ENCODE measurements around the gene CCM2.

Gene CCM2

DNA sequence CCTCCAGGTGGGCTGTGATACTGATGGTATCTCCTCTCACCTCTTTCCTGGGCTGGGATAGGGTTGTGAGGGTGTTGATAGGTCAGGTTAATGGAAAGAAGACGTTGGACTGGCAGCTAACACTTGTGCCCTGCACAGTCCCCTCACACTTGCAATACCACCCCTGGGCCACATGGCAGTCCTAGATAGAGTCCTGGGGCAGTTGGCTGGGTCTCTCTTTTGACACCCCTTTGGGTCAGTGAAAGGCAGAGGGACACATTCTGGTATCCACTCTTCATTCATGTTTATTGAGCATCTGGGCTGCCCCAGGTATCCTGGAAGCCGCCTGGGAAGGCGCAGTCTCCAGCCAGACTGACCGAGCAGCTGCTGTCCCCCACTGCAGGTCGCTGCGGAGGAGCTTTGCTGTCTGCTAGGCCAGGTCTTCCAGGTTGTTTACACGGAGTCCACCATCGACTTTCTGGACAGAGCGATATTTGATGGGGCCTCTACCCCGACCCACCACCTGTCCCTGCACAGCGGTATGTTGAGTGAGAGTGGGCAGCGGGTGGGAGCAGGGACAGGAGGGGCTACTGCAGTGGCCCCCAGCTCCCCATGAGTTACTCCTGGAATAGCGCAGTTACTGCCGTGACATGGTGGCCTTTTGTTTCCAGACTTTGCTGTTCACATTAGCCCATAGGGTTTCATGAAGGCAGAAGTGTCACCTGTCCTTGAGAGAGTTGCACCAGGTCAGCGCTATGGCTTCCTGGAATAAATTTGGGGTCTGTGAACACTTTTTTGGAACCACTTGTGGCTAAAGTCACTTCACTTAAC lies 69.6 kb downstream of the CCM2 start:
- no peak for FAIRE-seq

DNA sequence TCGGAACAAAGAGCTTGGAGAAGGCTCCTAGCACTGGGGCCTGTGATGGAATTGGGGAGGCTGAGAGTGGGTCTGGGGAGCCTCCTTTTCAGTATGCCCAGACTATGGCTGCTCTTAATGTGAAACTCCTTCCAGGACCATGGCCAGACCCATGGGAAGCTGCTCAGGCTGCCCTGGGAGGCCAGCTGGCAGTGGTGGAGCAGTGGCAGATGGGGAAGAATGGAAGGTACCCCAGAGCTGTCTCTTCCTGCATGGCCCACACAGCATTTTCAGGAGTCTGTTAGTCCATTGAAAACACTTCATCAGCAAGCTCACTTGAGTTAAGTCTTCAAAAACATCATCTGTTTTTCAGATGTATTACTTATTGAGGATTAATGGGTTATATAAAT lies 70.2 kb downstream of the CCM2 start:
- FAIRE-seq, result no peak

DNA sequence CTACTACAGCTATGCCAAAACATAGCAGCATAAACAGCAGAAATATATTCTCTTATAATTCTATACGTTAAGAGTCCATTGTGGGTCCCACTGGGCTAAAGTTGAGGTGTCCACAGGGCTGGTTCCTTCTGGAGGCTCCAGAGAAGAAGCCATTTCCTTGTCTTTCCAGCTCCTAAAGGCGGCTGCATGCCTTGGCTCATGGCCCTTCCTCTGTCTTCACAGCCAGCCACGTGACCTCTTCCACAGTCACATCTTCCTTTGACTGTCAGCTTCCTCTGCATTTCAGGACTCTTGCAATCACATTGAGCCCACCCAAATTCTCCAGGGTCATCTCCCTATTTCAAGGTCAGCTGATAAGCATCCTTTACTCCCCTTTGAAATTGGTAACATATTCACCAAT lies 71.5 kb downstream of the CCM2 start:
- no peak for FAIRE-seq

DNA sequence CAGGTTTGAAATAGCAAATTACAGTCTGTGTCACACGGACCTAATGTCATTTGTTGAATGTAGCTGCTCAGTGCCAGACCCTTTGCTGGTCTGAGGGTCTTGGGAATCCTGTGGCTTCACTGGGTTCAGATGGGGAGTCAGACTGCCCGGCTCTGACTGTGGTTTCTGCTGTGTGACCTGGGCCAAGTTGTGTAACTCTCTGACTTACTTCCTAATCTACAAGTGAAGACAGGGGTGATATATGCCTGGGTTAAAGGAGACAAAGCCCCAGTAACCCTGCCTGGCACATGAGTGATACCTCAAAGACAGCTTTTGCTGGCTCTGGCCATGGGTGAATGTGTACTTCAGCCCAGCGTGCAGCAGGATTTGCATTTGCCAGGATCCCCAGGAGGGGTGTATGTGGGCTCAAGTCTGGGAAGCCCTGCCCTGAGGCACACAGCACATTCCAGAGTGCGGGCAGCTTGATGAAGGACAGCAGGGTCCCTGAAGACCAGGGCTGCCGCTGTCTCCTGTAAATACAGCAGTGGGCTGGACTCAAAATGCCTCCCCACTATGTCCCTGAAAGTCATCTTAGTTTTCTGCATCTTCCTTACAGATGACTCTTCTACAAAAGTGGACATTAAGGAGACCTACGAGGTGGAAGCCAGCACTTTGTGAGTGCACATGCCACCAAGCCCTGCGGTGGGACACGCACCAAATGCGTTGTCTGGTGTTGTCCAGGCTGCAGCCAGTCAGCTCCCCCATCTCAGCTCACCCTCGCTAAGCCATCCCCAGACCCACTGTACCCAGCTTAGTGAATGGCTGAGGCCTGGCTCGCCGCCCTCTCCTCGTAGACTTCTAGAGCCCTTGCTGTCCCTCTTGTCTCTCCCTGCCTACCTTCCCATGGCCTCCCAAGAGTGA lies 72.4 kb downstream of the CCM2 start:
- no peak for FAIRE-seq

DNA sequence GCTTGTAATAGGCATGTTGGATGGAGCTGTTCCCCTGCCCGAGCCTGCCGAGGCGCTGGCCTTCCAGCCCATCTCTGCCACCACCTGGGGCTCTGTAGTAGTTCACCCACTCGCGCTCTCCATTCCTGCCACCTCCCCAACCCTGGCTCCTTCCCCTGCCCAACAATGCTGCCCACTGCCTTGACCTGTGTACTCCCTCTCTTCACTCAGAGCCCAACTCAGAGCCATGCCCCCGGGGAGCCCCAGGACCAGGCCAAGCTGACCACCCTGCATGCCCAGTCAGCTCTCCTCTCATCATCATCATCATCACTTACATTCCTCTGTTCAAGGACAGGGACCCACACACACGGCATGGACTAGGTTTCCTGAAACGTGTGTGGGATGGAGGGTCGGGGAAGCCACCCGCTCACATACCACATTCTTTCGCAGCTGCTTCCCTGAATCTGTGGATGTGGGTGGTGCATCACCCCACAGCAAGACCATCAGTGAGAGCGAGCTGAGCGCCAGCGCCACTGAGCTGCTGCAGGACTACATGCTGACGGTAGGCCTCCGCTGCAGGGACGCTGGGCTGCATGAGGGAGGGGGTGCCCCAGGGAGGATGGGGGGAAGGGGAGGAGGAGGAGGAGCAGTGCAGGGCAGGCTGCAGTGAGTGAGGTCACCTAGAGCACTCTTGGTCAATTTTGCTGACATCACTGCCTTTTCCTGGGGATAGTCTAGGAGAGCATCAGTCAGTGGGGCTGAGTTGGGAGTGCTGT lies 73.2 kb downstream of the CCM2 start:
- no peak for FAIRE-seq

DNA sequence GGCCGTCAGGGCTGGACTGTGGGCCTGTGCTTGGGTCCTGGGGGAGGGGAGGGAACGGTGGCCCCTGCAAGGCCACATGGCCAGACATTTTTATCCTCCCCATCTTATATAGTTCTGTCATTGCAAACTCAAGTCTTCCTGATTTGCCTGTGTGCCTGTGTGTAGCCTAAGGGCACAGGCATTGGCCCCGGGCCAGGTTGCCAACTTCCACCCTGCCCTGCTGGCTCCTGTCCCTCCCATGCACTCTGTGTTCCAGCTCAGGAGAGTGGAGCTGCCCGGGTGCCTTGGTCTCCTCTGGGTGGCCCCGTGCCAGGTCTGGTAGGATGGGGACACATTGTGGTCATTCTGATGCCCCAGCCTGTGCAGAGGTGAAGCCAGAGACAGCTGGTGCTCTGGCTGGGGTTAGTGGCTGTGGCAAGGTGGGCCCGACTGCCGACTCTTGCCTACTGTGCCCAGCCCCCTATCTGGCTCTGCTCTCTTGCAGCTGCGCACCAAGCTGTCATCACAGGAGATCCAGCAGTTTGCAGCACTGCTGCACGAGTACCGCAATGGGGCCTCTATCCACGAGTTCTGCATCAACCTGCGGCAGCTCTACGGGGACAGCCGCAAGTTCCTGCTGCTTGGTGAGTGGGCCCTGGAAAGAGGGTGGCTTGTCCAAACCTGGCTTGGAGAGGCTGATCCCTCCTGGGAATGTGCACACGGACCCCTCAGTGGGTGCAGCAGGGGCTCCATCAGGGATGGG lies 74.0 kb downstream of the CCM2 start:
- no peak for FAIRE-seq

DNA sequence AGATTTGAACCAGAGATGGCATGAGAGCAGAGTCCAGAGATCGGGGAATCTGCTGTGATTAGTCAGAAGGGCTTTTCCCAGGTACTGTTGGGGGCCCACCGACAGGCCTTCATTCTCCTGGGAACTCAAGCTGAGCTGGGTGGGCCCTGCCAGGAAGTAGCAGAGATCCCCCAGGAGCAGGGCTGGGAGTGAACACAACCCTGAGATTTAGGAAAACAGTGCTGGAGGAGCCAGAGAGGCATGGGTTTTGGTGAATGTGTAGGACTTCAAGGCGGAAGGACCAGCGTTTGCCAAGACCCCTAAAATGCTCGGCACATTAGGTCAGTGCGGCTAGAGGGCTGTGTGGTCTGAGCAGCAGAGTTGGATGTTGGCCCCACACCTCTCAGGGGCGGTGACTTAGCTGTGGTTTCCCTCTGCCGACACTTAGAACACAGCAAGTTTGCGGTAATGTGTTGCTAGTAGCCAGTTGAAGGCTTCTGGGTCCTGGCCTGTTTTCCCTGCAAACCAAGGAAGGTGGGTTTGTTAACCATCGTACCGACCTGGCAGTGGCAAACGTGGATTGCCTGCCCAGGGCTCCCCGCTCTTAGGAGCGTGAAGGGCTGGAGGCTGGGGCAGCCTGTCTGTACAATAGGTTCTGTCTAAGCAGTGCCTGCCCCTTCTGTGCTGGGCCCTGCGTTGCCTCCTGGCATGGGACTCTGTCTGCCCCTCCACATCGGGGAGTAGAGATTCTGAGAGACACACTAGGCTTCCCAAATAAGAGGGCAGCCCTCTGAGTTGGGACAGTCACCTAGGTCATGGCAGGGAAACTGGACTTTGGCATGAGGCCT lies 74.7 kb downstream of the CCM2 start:
- FAIRE-seq, result no peak

DNA sequence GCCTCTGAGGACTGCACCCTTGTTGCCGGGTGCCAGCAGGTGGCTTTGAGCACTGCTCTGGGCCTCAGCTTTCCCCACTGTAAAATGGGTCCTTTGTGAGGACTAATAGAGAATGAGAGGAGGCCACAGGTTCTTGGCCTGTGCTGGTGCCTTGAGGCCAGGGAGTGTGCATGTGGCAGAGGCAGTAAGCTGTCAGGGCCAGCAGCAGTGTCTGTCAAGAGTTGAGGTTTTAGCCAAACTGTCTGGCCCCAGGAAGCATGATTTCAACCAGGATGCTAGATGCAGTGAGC lies 75.3 kb downstream of the CCM2 start:
- FAIRE-seq, result no peak

DNA sequence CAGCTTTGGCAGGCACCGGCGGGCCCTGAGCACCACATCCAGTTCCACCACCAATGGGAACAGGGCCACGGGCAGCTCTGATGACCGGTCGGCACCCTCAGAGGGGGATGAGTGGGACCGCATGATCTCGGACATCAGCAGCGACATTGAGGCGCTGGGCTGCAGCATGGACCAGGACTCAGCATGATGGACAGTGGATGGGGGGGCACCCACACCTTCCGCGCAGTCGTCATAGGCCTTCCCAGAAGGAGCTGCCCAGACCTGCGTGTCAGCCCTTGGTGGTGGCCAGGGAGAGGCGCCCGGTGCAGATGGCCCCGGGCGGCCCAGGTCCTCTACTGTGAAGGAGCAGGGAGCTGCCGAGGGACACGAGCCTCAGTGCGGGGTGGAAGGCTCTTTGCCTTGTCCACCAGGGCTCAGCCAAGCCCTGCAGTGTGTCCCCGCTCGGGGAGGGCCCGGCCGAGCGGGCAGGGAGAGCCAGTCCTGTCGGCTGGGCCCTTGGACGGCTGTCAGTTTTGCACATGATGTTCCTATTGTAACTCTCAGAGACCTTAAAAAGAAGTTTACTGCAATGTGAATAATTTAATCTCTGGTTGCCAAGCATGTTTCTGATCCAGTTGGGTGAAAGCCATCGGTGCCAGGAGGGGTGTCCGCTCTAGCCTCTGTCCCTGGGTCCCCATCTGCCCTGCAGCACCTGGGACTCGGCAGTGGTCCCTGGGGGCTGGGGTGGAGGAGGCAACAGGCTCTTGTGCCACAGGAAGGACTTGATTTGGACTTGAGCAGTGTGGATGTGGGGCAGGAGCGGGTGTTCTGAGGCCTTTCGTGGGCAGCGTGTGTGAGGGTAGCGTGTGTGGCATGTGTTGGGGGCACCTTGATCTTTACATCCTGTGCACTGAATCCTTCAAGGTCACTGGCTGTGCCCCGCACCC lies 76.1 kb downstream of the CCM2 start:
- FAIRE-seq, result no peak

DNA sequence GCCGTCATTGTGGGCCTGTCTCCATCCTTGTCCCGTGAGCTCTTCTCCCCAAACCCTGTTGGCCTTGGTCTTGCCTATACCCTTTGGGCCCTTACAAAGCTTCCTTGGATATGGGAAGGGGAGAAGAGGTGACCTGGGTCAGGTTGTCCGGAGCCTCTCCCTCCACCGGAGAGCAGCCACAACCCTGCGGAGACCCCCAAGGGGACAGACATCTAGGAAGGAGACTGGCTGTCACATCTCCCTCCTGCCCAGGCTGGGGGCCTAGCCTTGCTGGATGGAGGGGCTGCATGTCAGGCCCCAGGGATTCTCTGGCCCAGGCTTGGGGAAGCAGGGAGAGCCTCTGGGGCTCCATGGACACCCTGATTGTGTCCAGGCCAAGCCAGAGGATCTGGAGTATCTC lies 76.9 kb downstream of the CCM2 start:
- no peak for FAIRE-seq

DNA sequence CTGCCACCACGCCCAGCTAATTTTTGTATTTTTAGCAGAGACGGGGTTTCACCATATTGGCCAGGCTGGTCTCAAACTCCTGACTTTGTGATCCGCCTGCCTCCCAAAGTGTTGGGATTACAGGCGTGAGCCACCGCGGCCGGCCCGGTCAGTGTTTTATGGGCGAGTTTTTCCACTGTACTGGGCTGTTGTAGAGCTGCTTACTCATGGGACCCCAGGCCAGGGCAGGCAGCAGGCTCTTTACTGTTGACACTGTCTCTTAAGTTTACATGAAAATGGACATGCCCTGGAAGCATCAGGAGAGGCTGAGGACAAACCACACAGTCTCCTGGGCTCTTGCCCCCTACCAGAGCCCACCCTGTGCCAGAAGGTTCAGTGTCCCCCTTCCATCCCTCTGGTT lies 77.6 kb downstream of the CCM2 start:
- no peak for FAIRE-seq

DNA sequence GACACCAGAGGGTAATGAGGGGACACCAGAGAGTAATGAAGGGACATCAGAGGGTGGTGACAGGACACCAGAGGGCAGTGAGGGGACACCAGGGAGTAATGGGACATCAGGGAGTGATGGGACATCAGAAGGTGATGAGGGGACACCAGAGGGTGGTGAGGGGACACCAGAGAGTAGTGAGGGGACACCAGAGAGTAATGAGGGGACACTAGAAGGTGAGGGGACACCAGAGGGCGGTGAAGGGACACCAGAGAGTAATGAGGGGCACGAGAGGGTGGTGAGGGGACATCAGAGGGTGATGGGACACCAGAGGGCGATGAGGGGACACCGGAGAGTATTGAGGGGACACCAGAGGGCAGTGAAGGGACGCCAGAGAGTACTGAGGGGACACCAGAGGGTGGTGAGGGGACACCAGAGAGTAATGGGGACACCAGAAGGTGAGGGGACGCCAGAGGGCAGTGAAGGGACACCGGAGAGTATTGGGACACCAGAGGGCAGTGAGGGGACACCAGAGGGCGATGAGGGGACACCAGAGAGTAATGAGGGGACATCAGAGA lies 78.2 kb downstream of the CCM2 start:
- no peak for FAIRE-seq

DNA sequence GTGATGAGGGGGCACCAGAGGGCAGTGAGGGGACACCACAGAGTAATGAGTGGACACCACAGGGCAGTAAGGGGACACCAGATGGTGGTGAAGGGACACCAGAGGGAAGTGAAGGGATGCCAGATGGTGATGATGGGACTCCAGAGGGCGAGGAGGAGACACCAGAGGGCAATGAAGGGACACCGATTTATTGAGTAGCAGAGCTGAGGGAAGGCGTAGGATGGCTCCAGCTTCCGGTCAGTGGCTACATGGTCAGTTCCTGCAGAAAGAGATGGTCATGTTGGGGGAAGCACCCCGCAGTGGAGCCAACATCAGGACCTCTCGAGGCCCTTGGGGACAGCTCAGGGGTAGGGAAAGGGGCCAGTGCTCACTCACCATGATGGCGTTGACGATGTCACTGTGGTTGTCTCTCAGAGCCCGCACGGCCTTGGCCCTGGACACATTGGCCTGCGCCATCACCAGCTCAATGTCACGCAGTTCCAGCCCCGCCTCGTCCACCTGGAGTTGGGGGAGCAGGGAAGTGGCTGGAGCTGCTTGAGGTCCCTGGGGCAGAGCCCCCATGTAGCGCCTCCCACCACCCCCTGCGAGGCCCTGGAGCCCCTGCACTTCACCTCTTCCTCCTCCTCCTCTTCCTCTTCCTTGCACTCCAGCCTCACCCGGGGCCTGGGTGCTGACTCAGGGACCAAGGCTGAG lies 80.4 kb downstream of the CCM2 start:
- no peak for FAIRE-seq

DNA sequence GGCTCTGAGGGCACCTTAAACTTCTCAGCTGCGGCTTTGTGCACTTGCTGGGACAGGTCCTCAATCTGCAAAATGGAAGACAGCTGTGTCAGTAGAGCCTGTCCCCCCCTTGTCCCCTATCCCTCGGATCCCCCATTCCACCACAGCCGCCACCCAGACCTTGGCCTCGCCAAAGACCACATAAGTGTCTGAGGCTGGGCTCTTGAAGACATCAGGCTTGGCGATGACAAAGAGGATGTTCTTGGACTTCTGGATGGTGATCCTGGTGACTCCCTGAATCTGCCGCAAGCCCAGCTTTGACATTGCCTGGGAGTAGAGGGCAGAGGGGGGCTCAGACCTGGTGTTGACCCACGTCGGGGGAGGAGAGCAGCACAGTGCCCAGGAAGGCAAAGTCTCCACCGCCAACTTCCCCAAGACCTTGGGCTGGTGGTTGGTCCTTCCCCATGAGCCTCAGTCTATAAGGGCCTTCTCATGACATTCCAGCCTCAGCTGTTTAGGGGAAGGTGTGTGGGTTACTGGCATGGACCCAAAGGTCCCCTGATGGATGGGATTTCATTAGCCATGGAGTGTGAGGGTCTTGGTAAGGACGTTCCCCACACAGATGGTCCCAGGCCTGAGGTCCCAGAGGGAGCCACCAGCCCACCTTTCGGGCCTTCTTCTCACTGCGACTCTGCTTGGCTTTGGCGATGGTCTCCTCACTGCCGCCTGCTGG lies 81.1 kb downstream of the CCM2 start:
- no peak for FAIRE-seq

DNA sequence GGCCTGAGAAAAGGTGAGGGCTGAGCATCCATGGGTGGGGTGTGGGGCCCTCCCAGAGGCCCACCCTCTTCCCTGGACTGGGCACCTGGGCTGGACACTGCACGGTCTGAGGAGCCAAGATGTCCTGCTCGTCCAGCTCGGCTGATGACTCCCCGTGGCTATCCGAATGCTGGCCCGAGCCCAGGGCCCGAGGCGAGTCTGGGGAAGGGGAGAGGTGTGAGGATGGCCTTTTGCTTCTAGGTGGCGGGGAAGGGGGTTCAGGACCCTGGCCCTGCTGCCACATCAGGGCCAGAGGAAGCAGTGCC lies 81.6 kb downstream of the CCM2 start:
- no peak for FAIRE-seq

DNA sequence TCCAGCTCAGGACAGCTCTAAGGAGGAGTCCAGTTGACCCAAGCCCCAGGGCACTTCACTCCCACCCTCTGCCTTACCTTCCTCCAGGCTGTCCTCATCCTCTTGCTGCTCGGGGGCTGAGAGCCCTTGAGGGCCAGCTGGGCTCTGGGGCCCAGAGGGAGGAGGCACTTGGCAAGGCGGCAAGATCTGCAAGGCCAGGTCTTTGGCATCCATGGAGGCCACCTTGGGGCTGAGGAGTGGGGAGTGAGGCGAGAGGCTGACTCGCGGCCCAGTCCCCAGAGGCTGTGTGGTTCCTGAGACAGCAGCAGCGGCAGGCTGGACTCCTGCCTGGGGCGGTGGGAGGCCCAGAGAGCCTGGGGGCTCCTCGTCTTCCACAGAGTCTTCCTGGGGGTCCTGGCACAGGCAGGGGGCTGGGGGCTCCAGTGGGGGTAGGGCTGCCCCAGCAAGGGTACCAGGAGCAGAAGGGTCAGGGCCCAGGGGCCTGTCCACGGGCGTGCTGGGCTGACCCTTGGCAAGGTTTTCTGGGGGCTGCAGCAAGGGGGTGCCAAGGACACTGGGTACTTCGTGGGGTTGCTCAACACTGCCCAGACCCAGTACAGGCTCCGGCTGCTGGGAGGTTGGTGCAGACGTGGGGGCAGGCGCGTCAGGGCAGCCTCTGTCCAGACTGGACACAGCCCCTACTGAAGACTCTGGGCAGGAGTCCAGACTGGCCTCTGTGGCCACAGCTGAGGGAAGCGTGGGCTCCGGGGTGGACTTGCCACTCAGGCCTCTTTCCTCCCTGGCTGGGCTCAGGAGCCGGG lies 82.2 kb downstream of the CCM2 start:
- FAIRE-seq, result no peak

DNA sequence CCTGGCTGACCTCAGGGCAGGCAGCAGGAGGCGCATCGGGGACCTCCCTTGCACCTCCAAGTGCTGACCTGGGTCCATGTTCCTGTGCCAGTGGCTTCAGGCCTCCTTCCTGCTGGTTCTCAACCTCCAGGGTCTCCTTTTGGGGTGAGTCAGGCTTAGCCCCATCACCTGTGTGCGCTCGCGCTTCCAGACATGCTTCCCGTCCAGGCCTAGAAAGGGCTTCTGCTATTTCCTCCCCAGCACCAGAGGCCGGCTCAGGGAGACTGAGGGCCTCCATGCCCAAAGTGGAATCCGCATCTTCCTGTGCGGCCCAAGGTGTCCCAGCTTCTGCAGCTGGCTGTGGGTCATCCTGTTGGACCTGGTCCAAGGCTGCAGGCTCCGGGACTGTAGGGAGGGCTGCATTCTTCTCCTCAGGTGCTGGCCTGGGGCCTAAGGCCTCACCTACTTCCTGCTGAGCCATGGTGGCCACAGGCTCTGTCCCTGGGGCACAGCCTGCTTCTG lies 82.9 kb downstream of the CCM2 start:
- no peak for FAIRE-seq

DNA sequence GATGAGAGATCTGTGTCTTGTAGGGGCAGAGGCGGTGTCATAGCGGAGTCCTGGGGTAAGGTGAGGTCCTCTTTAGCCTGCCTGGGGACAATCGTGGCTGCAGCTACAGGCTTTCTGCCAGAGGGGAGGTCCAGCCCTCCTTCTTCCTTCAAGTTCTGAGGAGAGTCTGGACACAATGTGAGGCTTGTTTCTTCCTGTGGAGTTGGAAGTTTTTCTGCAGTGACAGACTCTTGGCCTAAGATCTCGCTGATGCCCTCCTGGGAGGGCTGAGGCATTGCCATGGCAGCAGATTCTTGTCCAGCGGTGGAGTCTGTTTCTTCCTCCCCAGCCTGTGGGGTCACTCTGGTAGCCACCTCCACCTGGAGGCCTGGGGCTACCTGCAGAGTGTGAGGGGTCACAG lies 84.3 kb downstream of the CCM2 start:
- no peak for FAIRE-seq

All from TTC549 (cell line).